HCEC 1CT (cell line): ENCODE results near the gene SACS.
"Not testable (repeated sequence)": the region's sequence is repeated elsewhere in the genome, so short reads cannot be mapped to it uniquely, and the experiment has no call there.

Experiments used
- DNase-seq: peaks from one replicate; pipeline ENCODE4 v3.0.0-alpha.2; 2017

Gene SACS

DNA sequence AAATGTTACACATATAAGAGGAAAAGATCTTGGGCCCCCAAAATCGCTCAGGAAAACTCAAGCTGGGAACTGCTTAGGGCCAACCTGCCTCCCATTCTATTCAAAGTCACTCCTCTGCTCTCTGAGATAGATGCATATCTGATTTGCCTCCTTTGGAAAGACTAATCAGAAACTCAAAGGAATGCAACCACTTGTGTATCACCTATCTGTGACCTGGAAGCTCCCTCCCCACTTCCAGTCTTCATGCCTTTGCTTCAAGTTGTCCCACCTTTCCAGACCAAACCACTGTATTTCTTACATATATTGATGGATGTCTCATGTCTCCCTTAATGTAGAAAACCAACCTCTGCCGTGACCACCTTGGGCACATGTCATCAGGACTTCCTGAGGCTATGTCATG lies 32.3 kb downstream of the SACS start:
- DNase-seq = not testable (repeated sequence)

DNA sequence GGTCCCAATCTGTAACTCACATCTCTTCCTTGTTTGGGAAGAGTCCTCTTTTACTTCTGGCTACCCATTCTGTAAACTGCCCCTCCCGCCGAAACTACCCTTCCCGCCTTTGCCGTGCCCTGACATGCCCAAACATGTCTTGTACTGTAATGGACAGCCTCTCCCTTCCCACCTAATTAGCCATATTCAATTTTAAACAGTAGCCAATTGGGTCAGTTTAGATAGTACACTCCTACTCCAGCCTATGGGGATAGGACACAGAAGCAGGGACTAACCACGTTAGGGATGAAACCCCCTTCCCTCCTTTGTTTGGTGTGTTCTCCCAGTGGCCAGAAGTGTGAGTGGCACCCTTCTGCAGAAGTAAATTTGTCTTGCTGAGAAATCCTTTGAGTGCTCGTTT lies 34.2 kb downstream of the SACS start:
- no peak for DNase-seq

DNA sequence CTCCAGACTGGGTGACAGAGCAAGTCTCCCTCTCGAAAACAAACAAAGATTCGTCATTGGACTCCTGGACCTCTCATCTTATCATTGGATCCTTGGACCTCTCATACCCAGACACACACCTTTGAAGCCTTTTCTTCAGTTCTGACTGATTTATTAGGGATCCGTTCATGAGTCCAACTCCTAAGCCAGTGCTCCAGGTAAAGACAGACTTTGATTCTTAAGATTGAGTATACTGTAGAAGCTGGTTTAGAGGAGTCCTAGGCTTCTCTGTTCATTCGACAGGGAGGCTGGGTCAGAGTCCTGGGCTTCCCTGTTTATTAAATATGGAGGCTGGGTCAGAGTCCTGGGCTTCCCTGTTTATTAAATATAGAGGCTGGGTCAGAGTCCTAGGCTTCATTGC lies 38.7 kb downstream of the SACS start:
- no peak for DNase-seq

DNA sequence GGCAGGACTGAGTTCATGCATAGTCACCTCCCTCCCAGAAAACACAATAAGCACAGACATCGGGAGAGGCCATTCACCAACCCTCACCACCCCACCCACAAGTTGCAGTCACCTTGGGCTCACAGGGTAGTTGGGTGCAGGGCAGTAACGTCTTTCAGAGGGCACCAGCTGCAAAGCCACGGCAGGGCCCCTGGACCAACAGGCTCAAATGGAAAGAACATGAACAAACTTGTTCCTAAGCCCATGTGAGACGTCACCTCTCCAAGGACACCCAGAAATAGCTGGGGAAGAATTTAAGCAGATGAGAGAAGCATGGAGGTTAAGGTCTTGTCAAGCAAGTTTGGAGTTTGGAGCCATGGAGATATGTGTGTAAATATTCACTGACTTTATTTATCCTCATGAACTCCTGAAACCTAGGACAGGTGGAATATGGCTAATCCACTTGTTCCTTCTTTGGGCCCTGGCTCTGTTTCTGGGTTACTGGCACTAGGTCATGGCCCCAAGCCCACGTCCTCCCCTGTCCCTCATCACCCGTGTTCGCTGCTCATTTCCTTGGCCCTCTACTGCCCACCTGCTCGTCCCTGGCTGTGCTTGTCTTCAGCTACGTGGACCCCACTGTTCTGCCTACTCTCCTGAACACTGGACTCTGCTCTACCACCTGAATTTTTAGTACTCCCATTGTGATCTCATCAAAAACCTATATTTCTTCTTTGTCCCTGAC lies 40.4 kb downstream of the SACS start:
- DNase-seq = no peak

DNA sequence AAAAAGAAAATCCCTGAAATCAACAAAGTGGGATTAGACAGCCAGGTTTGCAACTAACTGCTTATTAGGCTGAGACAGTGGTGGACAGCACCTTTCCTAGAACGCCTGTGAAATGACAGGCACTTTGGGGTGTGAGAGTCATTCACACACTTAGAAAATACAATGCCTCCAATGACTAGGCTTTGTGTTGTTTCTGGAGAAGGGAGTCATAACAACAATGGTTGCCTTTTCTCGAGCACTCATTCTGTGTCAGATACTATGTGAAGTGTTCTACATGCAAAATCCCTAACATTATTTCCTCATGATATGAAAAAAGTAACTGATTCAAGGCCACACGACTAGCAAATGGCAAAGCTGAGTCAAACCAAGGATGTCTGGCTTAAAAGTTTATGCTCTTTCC lies 41.2 kb downstream of the SACS start:
- DNase-seq = no peak

DNA sequence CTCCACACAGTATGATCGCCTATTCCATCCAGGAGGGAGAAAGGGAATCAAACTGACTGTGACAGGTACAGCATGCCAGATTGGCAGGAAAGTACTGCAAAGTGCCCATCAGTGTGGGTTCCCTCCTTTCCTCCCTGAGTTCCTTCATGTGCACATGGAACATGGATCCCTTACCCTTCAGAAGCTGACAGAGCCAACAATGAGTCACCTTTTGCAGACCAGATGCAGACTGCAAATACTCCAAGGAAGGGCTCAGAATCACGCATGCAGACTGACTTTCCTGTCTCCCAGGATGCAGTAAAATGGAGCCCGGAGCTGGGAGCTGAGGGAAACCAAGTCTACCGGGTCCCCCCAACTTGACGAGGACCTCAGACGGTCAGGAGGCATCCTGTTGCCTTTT lies 41.8 kb downstream of the SACS start:
- peak; percentile 64 for DNase-seq

DNA sequence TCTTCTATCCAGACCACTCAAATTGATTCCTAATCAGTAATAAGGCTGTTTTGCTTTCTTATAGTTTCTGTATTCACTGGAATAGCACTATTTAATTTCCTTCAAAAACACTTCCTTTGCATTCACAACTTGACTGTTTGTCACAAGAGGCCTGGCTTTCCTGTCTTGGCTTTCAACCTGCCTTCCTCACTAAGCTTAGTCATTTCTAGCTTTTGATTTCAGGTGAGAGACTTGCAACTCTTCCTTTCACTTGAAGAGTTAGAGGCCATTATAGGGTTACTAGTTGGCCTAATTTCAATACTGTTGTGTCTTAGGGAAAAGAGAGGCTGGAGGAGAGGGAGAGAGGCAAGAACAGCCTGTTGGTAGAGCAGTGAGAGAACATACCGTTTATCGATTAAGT lies 47.0 kb downstream of the SACS start:
- DNase-seq = no peak

DNA sequence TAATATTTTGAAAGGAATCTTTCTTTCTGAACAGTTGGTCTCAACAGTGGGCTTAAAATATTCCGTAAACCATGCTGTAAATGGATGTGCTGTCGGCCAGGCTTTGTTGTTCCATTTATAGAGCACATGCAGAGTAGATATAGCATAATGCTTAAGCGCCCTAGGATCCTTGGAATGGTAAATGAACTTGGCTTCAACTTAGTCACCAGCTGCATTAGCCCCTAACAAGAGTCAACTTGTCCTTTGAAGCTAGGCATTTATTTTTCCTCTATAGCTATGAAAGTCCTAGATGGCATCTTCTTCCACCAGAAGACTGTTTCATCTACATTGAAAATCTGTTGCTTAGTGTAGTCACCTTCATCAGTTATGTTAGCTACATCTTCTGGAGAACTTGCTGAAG lies 47.6 kb downstream of the SACS start:
- no peak for DNase-seq

DNA sequence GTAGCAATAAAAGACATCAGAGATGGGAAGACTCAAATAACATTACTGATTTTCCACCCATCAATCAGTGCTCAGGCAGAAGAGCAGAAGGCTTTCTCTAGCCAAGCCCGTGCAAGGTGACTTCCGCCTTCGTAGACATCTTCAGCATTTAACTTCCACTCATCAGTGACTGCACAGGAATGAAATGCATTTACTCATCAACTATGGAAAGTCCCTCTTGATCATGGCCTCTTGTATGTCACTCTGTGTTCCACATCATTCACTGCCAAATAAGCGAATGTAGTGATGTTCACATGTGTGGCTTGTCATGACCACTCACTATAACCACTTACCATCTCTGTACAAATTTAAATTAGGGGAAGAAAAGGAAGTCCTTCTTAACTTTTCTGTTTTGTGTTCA lies 49.4 kb downstream of the SACS start:
- DNase-seq = peak; percentile 51

DNA sequence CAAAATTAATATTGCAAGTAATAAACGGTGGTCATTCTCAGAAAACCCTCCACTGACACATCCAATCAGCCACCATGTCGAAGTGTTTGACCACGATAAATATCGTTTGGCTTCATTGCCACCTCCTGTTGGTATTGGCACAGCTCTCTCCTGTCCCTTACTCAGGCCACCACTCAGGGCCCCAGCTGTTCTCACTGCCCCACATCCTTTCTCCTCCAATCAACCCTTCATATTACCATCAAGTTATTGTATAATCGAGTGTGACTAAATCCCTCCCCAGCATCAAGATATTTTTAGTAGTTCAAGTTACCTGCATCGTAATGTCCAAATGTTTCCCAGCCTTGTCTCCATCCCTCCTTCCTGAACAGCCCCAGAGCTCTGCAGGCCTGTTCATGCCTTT lies 50.4 kb downstream of the SACS start:
- no peak for DNase-seq

DNA sequence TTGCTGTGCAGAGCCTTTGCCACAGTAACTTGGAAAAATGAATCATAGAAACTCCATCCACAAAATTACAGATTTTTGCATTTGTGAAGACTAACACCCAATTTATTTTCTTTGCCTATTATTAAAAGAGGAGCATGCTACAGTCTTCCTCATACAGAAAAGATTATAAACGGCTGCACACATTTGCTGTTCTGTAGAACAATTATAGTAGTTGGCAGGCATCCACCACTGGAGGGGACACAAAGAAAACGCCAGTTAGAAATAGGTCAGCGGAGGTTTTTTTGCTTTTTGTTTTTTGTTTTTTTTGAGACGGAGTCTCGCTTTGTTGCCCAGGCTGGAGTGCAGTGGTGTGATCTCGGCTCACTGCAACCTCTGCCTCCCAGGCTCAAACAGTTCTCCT lies 51.6 kb downstream of the SACS start:
- no peak for DNase-seq

DNA sequence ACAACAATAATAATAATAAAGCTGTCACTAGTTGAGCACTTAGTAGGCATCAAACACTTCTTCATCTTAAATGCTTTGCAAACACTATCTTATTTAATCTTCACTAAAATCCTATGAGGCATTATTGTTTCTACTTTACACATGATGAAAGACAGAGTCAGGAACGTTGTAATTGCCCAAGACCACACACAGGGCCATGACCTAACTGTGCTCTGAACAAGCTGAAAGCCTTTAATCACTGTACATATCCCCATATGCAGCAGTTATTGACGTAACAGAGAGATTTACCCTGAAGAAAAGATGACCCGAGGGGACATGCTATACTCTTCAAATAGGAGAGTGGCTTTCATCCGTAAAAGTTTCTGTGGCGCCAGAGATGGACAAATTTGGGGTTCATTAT lies 53.0 kb downstream of the SACS start:
- peak; percentile 79 for DNase-seq

DNA sequence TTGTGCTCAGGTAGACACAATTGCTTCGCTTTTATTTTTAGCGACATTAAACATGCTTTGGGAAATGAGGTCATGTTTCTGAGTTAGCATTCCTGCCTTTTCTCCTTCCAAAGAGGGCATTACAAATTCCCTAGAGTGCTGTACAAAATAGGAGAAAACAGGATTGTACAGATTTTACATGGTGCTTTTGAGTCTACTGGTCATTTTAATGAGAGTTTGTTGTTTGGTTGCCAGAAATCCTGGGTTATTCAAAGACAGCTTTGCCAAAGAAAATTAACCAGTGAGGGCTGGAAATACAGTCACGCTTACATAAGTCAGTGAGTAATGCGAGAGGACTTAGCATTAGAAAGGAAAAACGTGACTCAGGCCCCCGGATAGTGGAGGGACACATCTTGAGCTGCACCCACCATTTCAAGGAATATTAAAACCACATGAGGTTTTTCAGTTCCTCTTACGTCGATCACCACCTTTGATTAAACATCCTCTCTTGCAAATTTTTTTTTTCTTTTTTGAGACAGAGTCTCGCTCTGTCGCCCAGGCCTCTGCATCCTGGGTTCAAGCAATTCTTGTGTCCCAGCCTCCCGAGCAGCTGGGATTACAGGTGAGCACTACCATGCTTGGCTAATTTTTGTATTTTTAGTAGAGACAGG lies 55.4 kb downstream of the SACS start:
- DNase-seq = peak; percentile 98

DNA sequence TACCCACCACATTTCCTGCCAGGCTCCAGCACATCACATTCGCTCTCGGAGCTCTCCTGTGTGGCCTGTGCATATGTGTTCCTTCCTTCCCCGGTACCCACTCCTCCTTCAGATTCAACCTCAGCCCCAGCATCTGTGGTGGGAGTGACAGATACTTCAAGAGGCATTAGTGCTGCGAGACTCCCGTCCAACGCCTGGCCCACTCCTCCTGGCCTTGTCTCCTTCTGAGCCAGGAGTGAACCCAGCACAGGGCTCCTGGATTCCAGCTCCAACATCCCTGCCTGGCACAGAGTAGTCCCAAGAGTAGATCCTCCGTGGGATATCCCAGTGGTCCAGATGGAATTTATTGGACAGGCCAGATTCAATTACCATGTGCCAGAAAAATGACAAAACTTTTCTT lies 55.9 kb downstream of the SACS start:
- DNase-seq = no peak

DNA sequence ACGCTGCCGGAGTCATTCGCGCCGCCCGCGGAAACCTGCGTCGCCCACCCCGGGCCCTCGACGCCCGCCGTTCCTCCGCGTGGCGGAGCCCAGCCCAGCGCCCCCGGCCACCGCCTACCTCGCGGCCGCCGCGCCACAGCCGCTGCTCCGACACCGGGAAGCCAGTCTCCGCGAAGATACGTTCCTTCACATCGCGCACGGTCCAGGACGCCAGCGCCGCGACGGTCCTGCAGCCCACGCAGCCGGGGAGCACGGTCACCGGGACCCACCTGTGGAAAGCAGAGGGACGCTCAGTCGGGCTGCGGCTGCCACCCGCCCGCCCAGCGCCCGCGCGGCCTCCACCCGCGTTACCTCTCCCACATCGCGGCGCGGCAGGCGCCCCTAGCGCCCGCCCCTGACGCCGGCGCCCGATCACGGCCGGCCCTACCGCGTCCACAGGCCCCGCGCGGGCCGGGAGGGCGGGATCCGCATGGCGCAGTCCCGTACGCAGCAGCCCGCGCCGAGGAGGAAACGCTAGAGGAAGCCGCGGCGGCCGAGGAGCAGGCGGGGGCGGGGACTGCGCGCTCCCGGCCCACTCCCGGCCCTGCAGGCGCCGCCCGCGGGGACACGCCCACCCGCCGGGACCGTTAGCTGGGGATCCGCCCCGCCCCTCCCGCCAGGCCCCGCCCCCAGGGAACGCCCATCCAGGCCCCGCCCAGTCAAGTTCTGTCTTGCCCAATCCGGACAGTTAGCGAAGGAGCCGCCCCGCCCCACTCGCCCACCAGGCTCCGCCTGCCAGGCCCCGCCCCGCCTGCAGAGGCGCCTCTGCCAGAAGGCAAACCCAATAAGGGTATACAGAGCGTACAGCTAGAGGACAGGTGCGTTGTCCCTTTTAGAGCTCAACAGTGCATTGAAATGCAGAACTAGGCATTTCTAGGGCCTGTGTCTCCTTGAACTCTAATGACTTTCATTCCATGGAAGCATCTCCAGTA lies 58.2 kb downstream of the SACS start:
- DNase-seq = peak; percentile 93

DNA sequence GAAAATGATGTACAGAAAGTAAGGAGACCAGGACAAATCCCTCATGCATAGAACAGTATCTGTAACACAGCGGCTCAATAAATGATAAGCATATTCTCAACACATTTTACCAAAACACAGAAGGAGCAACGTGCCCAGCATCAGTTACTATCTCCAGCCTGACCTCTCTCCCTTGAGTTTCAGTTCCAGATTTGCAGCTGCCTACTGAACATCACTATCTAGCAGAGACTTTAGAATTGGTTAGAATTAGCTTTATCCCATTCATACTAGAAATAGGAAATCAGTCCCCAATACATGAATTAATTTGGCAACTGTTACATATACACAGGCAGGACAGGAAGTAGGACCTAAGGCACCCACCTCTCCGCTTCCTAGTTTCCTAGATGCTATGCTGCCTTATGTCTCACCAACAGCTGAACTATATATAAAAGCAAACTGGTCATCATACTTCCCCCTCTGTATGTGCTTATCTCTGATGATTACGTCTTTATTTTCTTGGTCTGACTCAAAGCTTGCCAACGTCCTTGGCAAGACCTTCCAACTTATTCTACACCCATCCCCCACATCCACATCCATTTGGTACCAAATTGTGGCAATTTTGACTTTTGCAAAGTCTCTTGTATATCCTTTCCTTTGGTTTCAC lies 61.1 kb downstream of the SACS start:
- DNase-seq = peak; percentile 46

DNA sequence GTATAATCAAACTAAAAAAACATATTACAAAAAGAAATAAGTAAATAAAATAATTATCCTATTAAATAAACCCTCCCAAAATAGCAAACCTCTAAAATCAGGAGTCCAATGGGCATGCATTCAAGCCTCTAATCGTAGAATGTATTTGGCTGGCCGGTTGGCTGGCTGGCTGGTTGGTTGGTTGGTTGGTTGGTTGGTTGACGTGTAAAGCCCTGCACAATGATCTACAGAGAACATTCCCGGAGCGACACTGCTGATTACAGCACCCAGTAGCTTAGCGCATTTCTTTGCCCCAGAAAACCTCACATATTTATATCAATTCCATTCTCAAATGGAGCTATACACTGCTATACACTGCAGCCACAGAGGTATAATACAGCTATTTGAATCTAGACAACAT lies 65.6 kb downstream of the SACS start:
- no peak for DNase-seq

DNA sequence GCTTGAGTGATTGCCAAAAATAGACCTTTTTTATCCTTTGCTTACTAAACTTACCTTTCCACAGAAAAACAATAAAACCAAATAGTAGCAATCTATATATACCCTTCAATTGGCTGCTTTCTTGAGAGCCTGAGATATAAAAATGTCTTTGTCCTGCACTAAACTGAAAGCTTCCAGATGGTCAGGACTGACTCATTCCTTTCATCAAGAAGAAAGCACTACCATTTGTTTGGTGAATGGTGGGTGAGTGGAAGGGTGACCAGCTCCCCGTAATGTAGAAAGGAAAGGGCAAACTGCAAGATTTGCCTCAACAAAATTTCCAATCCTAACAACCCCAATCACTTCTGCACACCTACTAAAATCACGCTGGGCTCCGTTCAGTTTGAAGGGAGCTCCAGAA lies 67.8 kb downstream of the SACS start:
- no peak for DNase-seq

DNA sequence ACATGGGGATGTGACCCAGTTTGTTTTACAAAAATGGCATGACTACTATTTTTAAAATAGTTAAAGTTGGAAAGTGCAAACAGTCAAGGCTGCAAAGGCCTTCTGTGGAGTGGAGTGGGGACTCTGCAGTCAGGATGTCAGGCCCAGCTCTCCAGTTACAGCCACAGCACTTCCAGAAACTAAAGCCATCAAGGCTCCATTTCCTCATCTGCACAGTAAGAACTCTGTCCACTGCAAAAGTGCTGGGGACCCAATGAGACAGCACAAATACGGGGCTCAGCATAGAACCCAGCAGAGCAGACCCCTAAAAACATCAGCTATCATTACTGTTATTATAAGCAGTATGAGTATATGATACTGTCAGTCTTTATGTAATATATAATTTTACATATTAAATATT lies 73.6 kb downstream of the SACS start:
- DNase-seq = no peak

DNA sequence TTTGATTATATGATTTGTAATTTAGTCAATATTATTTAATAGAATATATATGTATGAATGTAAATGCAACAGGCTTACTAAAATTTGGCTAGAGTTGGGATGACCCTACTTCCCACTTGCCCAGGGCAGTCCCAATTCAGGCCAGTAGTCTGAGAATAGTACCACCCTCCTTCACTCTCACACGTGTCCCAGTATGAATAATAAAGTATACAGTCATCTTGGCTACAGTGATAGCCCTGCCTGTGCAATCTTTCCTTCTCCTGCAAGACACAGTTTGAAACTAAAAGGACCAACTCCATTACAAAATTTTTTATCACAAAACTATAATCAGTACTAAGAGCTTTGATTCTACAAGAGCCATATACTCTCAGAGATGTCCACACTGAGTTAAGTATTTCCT lies 76.2 kb downstream of the SACS start:
- DNase-seq = no peak

DNA sequence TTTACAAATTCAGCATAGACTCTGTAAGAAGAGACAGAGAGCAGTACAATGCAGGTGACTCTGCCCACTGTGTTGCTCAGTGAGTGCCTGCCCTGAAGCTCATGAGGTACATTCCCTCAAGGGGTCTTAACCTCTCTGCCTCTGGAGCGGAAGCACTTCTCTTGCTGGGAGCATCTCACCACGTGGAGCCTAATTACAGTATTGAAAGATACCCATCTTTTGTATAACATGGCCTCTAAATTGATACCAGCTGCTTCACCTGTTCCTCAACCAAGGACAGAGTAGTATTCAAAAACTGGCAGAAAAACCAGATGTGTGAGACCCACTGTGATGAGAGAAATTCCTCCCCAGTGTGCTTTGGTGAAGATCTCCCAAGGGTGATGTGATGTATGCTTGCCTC lies 77.1 kb downstream of the SACS start:
- DNase-seq = no peak

DNA sequence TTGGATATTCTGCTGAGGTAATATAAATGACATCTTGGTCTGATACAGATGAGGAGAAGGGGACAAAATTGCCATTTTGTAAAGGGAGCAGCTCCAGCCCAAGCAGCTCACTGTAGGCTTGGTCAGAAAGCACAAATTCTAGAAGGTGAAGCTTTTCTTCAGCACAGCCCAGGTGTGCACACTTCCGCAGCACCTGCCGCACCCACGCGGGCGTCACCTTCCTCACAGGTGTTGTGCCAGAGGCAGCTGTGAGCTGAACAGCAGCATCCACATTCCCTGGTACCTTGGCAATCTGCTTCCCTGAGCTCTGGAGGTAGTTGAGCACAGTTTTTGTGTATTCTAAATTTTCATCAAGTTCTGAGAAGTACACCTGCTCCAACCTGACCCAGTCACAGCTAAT lies 79.0 kb downstream of the SACS start:
- no peak for DNase-seq

DNA sequence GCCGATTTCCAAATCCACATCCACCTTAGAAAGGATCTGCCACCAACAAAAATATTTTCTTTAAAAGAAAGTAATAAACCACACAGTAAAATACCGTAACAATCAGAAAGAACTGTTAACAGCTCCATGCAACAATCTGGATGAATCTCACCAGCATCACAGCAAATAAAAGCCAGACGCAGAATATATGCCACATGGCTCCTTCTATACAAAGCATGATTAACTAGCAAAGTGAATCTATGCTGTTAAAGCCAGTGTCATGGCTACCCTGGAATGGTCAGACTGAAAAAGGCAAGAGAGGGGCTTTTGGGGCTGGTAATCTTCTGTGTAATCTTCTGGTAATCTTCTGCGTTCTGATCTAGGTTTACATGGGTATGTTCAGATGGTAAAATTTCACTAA lies 81.3 kb downstream of the SACS start:
- no peak for DNase-seq
